ENCODE data around the gene ERMAP.
"Not testable (repeated sequence)": the region's sequence is repeated elsewhere in the genome, so short reads cannot be mapped to it uniquely, and the experiment has no call there.

The ERMAP gene

DNA sequence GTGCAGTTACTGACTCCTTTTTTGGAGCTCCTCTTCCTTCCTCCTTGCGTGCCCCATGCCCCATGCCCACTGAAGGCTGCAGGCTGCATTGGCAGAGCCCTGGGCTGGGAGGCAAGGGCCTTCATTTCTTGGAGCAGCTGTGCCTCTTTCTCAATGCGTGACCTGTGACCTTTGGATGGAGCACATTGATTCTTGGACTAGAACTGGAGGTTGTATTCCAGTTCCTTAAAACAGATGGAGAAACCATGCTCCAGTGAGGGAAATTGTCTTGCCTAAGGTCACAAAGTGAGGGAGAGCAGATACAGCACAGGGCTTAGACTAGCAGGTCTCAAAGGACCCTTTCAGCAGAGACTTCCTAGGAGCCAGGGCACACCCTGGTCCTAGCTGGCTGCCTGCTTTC is 23.1 kb upstream of the ERMAP start:
- Mint-ChIP-seq H3K4me1 (no peaks in the 10 kb centered on the region), H3K36me3 (no peaks in the 10 kb centered on the region), H3K4me3 (no peak overlapping the region), H3K27ac (no peak overlapping the region), H3K27me3 (no peaks in the 10 kb centered on the region), H3K9me3 (no peaks in the 10 kb centered on the region)

DNA sequence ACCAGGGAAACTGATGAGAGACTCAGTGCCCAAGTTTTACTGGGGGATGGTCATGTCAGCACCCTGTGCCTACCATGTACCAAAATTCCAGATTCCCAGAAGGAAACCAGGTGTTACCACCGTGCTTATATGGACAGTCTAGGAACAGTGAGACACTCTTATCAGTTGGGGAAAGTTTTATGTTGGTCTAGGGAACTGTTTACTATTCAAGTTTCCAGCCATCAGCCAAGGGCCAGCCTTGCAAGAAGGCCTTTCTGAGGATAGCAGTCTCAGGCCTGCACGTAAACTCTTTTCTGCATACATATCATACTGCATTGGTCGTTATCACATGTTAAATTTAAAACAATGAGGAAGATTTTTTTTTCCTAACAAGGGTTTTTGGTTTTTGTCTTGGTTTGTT is 19.5 kb upstream of the ERMAP start:
- Mint-ChIP-seq H3K4me3 (no peak overlapping the region), H3K36me3 (no peaks in the 10 kb centered on the region)

DNA sequence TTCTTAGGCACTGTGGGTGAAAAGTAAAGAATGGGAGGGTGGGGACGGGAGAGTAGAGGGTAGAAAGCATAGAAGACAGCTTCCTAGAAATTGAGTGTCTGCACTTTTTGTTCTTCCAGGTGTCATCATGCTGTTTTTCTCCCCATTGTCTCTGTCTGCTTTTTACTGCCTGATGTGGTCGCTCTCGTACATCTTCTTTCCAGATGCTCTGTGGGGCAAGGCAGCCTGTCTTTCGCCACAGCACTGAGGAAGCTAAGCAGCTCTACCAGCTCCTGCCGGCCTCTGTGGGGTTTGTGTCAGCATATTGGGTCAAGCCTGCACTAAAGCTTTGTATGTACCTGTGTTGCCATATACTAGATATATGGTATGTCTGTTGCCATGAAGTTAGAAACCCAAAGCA is 18.9 kb upstream of the ERMAP start:
- Mint-ChIP-seq H3K36me3 (no peaks in the 10 kb centered on the region), H3K4me1 (no peaks in the 10 kb centered on the region), H3K9me3 (no peaks in the 10 kb centered on the region), H3K27ac (no peak overlapping the region), H3K4me3 (no peak overlapping the region), H3K27me3 (no peaks in the 10 kb centered on the region)

More for the DNA sequence above, 19.5 kb upstream of the ERMAP start:
- H3K27me3 Mint-ChIP-seq = no peaks in the 10 kb centered on the region
- H3K4me1 Mint-ChIP-seq = no peaks in the 10 kb centered on the region
- H3K27ac Mint-ChIP-seq = no peak overlapping the region
- H3K9me3 Mint-ChIP-seq = no peaks in the 10 kb centered on the region

DNA sequence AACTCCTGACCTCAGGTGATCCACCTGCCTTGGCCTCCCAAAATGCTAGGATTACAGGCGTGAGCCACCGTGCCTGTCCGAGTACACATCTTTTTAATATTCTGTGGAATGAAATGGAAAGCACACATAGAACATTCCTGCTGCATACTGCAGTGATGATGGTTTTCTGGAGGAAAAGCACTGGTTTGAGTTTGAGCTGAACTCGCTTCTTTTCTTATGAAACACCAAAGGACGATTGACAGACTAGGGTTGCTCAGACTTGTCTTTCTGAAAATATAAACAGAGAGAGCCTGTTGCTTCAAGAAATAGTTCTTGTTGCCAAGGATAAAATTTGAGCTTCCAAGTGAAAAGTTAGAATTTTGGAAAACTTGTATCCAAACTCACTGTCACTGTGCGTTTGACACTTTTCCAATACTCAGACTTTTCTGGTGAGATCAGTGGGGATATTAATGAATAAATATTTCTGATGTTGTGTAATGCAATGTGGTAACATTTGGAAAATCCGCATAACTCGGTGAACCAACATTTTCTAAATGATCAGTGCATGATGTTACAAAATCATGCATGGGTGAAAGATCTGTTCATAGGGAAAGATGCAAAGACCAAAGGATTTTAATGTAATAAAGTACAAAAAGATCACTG is 15.0 kb upstream of the ERMAP start:
- no peak overlapping the region for H3K27ac Mint-ChIP-seq
- no peaks in the 10 kb centered on the region for H3K4me1 Mint-ChIP-seq
- H3K9me3 Mint-ChIP-seq = no peaks in the 10 kb centered on the region
- H3K27me3 Mint-ChIP-seq = no peaks in the 10 kb centered on the region
- H3K4me3 Mint-ChIP-seq = no peak overlapping the region
- H3K36me3 Mint-ChIP-seq = peaks cover 7% of the 10 kb centered on the region

DNA sequence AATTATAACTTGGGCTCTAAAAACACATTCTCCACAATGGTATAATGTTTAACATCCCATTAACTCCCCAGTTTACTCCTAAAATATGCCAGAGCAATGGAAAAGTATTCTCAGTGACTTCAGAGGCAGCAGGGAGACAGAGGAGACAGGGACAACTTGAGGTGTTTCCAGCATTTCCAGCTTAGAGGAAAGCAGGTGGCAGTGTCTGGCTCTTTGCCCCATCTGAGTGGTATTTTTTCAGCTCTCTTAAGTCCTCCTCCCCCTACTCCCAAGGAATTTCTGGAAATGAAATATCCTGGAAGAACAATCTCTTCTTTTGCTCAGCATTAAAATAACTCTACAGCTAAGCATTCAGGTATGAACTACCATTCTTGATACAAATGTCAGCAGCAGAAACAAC is 10.8 kb upstream of the ERMAP start:
- Mint-ChIP-seq H3K4me1 (peaks cover 8% of the 10 kb centered on the region), H3K27me3 (no peaks in the 10 kb centered on the region), H3K27ac (no peak overlapping the region), H3K36me3 (peaks cover 7% of the 10 kb centered on the region), H3K4me3 (no peak overlapping the region), H3K9me3 (no peaks in the 10 kb centered on the region)

DNA sequence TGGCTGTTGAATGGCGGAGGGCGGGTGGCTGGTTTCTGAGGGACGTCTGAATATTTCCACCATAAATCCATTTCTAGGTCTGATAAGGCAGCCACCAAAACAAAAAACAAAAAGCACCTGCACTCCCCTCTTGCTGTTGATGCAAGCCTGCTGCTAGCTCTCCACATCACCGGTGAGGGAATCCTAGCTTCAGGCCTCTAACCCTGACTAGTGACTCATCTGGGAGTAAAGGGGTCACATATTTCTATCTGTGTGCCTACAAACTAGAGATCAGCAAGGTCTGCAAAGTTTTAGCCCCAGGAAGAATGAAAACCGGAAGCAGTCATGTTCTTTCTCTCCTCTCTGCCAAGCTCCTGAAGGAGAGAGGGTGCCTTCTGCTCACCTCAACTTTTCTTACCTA is 10.3 kb upstream of the ERMAP start:
- Mint-ChIP-seq H3K9me3 (no peaks in the 10 kb centered on the region), H3K27ac (no peak overlapping the region), H3K36me3 (peaks cover 9% of the 10 kb centered on the region), H3K4me3 (no peak overlapping the region), H3K4me1 (peaks cover 8% of the 10 kb centered on the region), H3K27me3 (no peaks in the 10 kb centered on the region)

DNA sequence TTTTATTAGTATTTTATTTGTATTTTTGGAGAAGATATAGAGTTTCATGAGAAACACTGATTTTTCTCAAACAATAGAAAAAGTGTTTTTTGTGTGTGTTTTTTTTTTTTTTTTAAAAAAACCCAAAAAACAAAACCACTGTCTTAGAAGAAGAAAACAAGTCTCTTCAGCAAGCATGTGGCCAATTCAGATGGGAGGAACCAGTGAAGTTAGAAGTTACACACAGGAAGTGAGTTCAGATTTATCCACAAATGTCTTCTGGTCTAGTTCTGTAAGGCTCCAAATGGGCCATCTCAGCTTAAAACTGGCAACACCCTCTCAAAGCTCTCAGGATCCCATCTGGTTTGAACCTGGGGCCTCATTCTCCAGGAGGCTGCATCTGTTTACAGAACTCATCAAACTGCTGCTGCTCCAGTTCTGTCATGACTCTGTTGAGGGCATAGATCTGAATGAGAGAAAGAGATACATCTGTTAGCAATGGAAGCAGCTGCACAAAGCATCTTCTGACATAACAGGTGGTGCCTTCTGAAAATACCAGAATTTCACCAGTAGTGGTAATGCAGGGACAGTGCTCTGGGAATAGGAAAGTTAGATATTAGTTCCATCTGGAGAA is 9.8 kb upstream of the ERMAP start:
- Mint-ChIP-seq H3K9me3 (no peaks in the 10 kb centered on the region), H3K27me3 (no peaks in the 10 kb centered on the region), H3K27ac (no peak overlapping the region), H3K4me3 (no peak overlapping the region), H3K4me1 (peaks cover 8% of the 10 kb centered on the region), H3K36me3 (peaks cover 9% of the 10 kb centered on the region)

DNA sequence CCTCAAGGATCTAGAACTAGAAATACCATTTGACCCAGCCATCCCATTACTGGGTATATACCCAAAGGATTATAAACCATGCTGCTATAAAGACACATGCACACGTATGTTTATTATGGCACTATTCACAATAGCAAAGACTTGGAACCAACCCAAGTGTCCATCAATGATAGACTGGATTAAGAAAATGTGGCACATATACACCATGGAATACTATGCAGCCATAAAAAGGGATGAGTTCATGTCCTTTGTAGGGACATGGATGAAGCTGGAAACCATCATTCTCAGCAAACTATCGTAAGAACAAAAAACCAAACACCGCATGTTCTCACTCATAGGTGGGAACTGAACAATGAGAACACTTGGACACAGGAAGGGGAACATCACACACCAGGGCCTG is 2.1 kb upstream of the ERMAP start:
- not testable (repeated sequence) for H3K4me3 Mint-ChIP-seq, H3K27me3 Mint-ChIP-seq

DNA sequence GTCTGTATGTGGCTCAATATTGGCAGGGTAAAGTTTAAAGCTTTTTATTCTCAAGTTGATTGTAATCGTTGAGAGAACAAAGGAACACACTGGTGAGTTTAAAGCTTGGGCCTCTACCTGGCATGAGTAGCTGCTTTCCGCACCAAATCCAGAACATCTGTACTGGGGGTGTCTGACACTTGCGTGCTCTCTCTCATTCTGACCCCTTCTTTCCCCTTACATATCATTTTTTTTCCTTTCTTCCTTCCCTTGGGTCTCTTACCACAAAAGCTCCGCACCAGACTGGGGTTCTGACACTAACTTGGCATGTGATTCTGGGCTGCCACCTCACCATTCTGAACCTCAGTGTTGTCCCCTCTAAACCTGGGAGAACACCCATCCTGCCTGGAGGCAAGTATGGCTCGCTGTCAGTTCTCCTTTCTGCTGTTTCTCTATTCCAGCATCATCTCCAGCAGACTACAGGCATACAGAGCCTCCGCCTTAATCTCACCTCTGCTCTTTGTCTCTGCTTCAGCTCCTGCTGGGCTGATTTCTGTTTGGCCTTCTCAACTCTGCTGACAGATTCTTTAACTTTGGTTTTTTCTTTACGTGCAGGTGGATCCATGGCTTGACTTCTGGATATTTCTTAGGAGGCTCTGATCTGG is 859 bp upstream of the ERMAP start:
- no peaks in the 10 kb centered on the region for H3K27me3 Mint-ChIP-seq
- peaks cover 25% of the 10 kb centered on the region for H3K4me1 Mint-ChIP-seq
- H3K27ac Mint-ChIP-seq = peak overlapping the region; percentile 79
- peak overlapping the region; percentile 82 for H3K4me3 Mint-ChIP-seq
- no peaks in the 10 kb centered on the region for H3K9me3 Mint-ChIP-seq
- peaks cover 3% of the 10 kb centered on the region for H3K36me3 Mint-ChIP-seq

More for the DNA sequence above, 2.1 kb upstream of the ERMAP start:
- Mint-ChIP-seq H3K27ac (peak overlapping the region; percentile 70), H3K4me1 (peaks cover 25% of the 10 kb centered on the region)
- not testable (repeated sequence) for H3K9me3 Mint-ChIP-seq, H3K36me3 Mint-ChIP-seq

DNA sequence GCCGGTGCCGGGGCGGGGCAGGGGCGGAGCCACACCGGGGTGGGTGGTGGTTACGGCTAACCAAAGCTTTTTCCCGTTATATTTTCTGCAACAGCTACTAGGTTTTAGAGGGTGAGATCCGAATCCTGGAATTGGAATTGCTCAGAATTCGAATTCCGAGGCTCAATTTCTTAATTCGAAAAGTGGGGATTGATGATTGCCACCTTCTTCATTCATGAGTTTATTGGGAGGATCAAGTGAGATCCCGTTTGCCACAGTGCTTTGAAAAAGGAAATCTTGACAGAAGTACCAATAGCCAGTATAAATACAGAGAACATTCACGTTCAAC is 482 bp downstream of the ERMAP start:
- H3K4me3 Mint-ChIP-seq = peak overlapping the region; percentile 82
- peaks cover 2% of the 10 kb centered on the region for H3K36me3 Mint-ChIP-seq
- H3K27ac Mint-ChIP-seq = no peak overlapping the region
- H3K9me3 Mint-ChIP-seq = no peaks in the 10 kb centered on the region
- peaks cover 25% of the 10 kb centered on the region for H3K4me1 Mint-ChIP-seq
- H3K27me3 Mint-ChIP-seq = no peaks in the 10 kb centered on the region

DNA sequence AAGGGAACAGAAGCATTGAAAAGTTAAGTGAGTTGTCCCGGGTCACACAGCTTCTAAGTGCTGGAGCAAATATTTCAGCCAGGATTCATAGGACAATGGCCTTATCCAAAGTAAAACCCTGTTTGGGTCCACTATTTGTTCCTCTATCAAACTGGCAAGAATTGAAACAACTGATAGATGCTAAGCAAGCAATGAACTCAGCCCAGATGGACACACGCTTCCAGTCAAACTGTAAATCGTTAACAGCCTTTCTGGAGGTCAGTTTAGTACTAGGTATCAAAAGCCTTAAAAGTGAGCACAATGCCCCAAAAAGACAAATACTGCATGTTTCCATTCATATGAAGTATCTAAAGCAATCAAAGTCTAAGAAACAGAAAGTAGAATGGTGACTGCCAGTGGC is 1.1 kb downstream of the ERMAP start:
- peak overlapping the region; percentile 69 for H3K4me3 Mint-ChIP-seq
- no peaks in the 10 kb centered on the region for H3K27me3 Mint-ChIP-seq
- no peaks in the 10 kb centered on the region for H3K9me3 Mint-ChIP-seq
- peaks cover 3% of the 10 kb centered on the region for H3K36me3 Mint-ChIP-seq
- H3K4me1 Mint-ChIP-seq = peaks cover 30% of the 10 kb centered on the region
- H3K27ac Mint-ChIP-seq = peak overlapping the region; percentile 46

DNA sequence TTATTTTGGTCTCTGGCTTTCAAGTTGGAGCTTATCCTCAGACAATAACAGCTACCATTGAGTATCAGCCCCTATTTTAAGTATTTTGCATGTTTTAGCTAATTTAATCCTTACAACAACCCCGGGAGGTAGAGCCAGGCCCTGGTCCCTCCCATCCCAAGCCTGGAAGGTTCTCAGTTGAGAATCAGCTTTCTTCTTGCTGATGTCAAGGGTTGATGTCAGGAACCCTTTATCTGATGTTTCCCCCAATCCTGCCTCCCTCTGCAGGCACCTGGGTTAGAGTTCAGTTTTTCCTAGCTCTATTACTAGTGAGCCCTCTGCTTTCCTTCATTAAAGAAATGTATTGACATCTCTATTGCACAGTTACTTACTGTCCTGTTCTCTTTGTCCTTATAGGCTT is 3.9 kb downstream of the ERMAP start:
- H3K27ac Mint-ChIP-seq = no peak overlapping the region
- H3K4me3 Mint-ChIP-seq = no peak overlapping the region
- H3K9me3 Mint-ChIP-seq = no peaks in the 10 kb centered on the region
- no peaks in the 10 kb centered on the region for H3K27me3 Mint-ChIP-seq
- peaks cover 30% of the 10 kb centered on the region for H3K4me1 Mint-ChIP-seq
- peaks cover 3% of the 10 kb centered on the region for H3K36me3 Mint-ChIP-seq

DNA sequence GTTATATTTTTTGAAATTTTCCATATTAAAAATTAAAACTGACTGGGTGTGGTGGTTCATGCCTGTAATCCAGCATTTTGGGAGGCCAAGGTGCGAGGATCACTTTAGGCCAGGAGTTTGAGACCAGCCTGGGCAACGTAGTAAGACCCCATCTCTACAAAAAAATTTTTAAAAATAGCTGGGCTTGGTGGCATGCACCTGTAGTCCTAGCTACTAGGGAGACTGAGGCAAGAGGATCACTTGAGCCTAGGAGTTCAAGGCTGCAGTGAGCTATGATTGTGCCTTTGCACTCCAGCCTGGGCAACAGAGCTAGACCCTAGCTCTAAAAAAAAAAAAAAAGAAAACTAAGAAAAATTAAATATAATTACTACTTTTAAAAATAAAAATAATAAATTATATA is 4.8 kb downstream of the ERMAP start:
- Mint-ChIP-seq H3K4me1 (peaks cover 22% of the 10 kb centered on the region), H3K27ac (no peak overlapping the region), H3K36me3 (peaks cover 3% of the 10 kb centered on the region), H3K9me3 (no peaks in the 10 kb centered on the region), H3K4me3 (no peak overlapping the region), H3K27me3 (no peaks in the 10 kb centered on the region)

DNA sequence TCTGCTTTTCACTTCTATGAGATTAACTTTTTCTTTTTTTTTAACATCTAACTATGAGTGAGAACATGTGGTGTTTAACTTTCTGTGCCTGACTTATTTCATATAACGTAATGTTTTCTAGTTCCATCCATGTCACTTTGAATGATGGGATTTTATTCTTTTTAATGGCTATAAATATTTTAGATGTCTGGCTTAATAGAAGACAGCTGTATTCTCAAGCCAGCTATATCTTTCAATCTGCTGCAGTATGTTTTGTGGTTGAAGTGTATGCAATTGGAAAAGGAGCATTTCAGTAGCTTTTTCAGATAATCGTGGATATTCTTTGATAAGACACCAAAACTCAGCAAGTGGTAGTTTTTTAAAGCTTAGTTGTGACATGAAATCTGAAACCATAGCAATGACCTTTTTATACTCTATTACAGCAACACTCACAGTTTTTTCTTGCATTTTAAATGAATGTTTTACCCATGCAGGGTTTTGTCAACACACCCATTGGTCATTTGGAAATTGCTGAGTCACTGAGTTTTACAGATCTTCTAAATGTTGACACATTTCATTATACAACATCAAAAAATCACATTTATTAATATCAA is 6.0 kb downstream of the ERMAP start:
- Mint-ChIP-seq H3K9me3 (no peaks in the 10 kb centered on the region), H3K27me3 (no peaks in the 10 kb centered on the region), H3K4me3 (no peak overlapping the region), H3K27ac (no peak overlapping the region), H3K36me3 (peaks cover 3% of the 10 kb centered on the region), H3K4me1 (peaks cover 16% of the 10 kb centered on the region)

DNA sequence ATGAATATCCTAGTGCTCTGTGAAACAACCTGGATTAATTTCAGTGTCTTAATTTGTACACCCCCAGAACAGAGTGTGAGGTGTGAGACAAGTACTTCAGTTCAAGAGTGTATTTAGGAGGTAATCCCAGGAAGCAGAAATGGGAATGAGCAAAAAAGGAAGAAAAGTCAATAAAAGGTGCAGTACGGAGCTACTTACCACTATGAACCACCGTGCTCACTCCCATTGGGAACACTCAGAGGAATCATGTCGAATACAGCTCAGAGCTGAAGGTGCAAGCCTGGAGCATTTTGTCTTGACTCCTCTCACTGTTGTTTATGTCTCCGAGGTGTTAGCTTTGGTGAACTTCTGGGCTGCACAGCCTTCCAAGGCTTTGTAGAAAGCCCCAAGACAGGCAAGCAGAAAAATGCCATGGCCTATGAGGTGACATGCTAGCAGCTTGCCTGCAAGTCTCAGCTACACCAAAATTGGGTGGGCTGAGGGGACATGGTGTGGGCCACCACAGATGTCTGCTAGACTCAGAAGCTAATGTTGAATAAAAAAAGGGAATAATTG is 7.6 kb downstream of the ERMAP start:
- Mint-ChIP-seq H3K9me3 (no peaks in the 10 kb centered on the region), H3K27ac (no peak overlapping the region), H3K4me1 (peaks cover 8% of the 10 kb centered on the region), H3K27me3 (no peaks in the 10 kb centered on the region), H3K36me3 (peaks cover 3% of the 10 kb centered on the region), H3K4me3 (no peak overlapping the region)

Data from activated naive CD4-positive, alpha-beta T cell treated with anti-CD3 and anti-CD28 coated beads, Interleukin-2, amount 50 U/mL, for 24 hours (primary cell).